ENCODE data around the gene EMP3.

DNA sequence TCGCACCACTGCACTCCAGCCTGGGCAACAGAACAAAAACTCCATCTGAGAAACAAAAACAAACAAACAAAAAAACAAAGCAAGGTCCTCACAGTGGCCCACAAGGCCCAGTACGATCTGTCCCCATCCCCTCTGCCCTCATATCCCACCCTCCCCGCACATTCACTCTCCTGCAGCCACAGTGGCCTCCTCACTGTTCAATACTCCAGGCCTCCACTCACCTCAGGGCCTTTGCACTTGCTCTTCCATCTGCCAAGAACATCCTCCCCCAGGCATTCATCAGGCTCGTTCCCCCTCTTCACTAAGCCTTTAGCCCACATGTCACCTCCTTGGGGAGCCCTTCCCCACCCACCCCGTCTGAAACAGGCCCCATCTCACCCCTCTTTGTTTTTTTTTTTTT is 33.8 kb downstream of the EMP3 start:
- TF ChIP-seq POLR2A (IDR thresholded peaks at IDR 0.05), result no peak
- TF ChIP-seq, protein P1, sequence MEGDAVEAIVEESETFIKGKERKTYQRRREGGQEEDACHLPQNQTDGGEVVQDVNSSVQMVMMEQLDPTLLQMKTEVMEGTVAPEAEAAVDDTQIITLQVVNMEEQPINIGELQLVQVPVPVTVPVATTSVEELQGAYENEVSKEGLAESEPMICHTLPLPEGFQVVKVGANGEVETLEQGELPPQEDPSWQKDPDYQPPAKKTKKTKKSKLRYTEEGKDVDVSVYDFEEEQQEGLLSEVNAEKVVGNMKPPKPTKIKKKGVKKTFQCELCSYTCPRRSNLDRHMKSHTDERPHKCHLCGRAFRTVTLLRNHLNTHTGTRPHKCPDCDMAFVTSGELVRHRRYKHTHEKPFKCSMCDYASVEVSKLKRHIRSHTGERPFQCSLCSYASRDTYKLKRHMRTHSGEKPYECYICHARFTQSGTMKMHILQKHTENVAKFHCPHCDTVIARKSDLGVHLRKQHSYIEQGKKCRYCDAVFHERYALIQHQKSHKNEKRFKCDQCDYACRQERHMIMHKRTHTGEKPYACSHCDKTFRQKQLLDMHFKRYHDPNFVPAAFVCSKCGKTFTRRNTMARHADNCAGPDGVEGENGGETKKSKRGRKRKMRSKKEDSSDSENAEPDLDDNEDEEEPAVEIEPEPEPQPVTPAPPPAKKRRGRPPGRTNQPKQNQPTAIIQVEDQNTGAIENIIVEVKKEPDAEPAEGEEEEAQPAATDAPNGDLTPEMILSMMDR (IDR thresholded peaks at IDR 0.05), result no peak
